OCI-LY1 (cell line): ENCODE measurements around the gene ARHGEF4.

Experiments
- CTCF ChIP-seq: fragments of 200-600 bp; sonication (generic), shearing (Covaris generic); IDR thresholded peaks from 2 replicates; pipeline ENCODE4 v1.5.1; 2017; ENCODE audit warnings: mild to moderate bottlenecking, antibody characterized with exemption, low read length, moderate library complexity, mixed read lengths
- EZH2 ChIP-seq: fragments of 200-600 bp; sonication (generic), shearing (Covaris generic); IDR thresholded peaks from 2 replicates; pipeline ENCODE4 v1.8.0; 2017; ENCODE audit warnings: borderline replicate concordance, mixed run types, mild to moderate bottlenecking, antibody characterized with exemption, low read length, moderate library complexity, mixed read lengths

DNA sequence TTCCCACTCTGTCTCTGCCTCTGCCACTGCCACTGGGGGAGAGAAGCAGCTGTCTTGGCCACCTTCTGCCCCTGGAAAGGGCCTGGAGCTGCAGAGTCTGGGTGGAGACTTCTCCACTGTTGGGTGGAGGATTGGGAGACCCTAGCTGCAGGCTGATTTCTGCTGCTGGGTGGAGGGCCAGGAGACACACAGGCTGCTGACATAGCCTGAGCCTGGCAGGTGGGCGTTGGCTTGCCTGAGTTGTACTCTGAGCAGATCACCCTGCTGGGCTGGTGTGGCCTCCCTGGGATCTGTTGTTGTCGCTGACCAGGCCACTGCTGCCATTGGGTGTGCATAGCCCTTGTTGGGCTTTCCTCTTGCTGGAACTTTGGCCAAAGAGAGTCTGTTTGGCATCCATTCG lies 64.3 kb downstream of the ARHGEF4 start:
- TF ChIP-seq EZH2 (no peak), CTCF (no peak)
